Urothelium cell line (cell line): ENCODE measurements around the gene NPEPPS.

Experiments used
- DNase-seq: peaks from one replicate; pipeline ENCODE4 v3.0.0; 2011; ENCODE audit warnings: low spot score, mixed read lengths
- FAIRE-seq: peaks from 2 replicates; lab custom pipeline; 2011; peaks lifted over from hg19 to GRCh38; lab: Jason Lieb, UNC

The NPEPPS gene

GRCh38 chr17:47660064-47660492 is 129.2 kb downstream of the NPEPPS start:
- FAIRE-seq = no peak
- DNase-seq = no peak

GRCh38 chr17:47663912-47664623 is 133.2 kb downstream of the NPEPPS start:
- no peak for FAIRE-seq
- DNase-seq = peak; percentile 61

- no peak for FAIRE-seq
- DNase-seq = no peak
Observed at GRCh38 chr17:47664624-47664941, 133.7 kb downstream of the NPEPPS start.

GRCh38 chr17:47665655-47666054 is 134.7 kb downstream of the NPEPPS start:
- FAIRE-seq (no peak), DNase-seq (no peak)

- no peak for FAIRE-seq
- no peak for DNase-seq
Observed at GRCh38 chr17:47669081-47669480, 138.2 kb downstream of the NPEPPS start.

- FAIRE-seq (no peak), DNase-seq (no peak)
Observed at GRCh38 chr17:47670064-47670463, 139.2 kb downstream of the NPEPPS start.
